ENCODE results near the gene ACTR6.
"Not testable (repeated sequence)": the region's sequence is repeated elsewhere in the genome, so short reads cannot be mapped to it uniquely, and the experiment has no call there.

Gene ACTR6

GRCh38 chr12:100219328-100220109 lies 18.9 kb downstream of the ACTR6 start:
- H3K4me3 ChIP-seq (ENCODE audit: low read length in 2 of 2), result no peak overlapping the region
- H3K4me1 ChIP-seq (ENCODE audit: control insufficient read depth, insufficient read depth, low read length), result no peaks in the 10 kb centered on the region
- H3K27ac ChIP-seq (ENCODE audit: low read length), result no peak overlapping the region
- no peak overlapping the region for H3K9ac ChIP-seq (ENCODE audit: low read length in 2 of 2)
- peaks cover 14 to 29% of the 10 kb centered on the region in 2 donors for H3K36me3 ChIP-seq (ENCODE audit: control insufficient read depth in 2 of 2, insufficient read depth in 2 of 2, low read length in 2 of 2)
- no peaks in the 10 kb centered on the region for H3K9me3 ChIP-seq (ENCODE audit: control insufficient read depth in 2 of 2, low read length in 2 of 2)
- no peaks in the 10 kb centered on the region for H3K27me3 ChIP-seq (ENCODE audit: control insufficient read depth in 1 of 2, insufficient read depth in 2 of 2, low read length in 2 of 2)

- Histone ChIP-seq H3K27ac (ENCODE audit: low read length) (no peak overlapping the region), H3K9me3 (ENCODE audit: control insufficient read depth in 2 of 2, low read length in 2 of 2) (no peaks in the 10 kb centered on the region), H3K36me3 (ENCODE audit: control insufficient read depth in 2 of 2, insufficient read depth in 2 of 2, low read length in 2 of 2) (peaks cover 15 to 33% of the 10 kb centered on the region in 2 donors), H3K27me3 (ENCODE audit: control insufficient read depth in 1 of 2, insufficient read depth in 2 of 2, low read length in 2 of 2) (no peaks in the 10 kb centered on the region), H3K4me1 (ENCODE audit: control insufficient read depth, insufficient read depth, low read length) (no peaks in the 10 kb centered on the region), H3K4me3 (ENCODE audit: low read length in 2 of 2) (no peak overlapping the region), H3K9ac (ENCODE audit: low read length in 2 of 2) (no peak overlapping the region)
These were observed 20.9 kb downstream of the ACTR6 start for GRCh38 chr12:100221523-100221922.

- H3K27ac ChIP-seq (ENCODE audit: low read length); H3K4me1 ChIP-seq (ENCODE audit: control insufficient read depth, insufficient read depth, low read length); H3K9ac ChIP-seq (ENCODE audit: low read length in 2 of 2); H3K4me3 ChIP-seq (ENCODE audit: low read length in 2 of 2); H3K27me3 ChIP-seq (ENCODE audit: control insufficient read depth in 1 of 2, insufficient read depth in 2 of 2, low read length in 2 of 2); H3K9me3 ChIP-seq (ENCODE audit: control insufficient read depth in 2 of 2, low read length in 2 of 2): not testable (repeated sequence)
- peaks cover 15 to 35% of the 10 kb centered on the region in 2 donors for H3K36me3 ChIP-seq (ENCODE audit: control insufficient read depth in 2 of 2, insufficient read depth in 2 of 2, low read length in 2 of 2)
These were observed 21.6 kb downstream of the ACTR6 start for GRCh38 chr12:100222173-100222572.

GRCh38 chr12:100225491-100225890 lies 24.9 kb downstream of the ACTR6 start:
- Histone ChIP-seq H3K36me3 (ENCODE audit: control insufficient read depth in 2 of 2, insufficient read depth in 2 of 2, low read length in 2 of 2) (peaks cover 15 to 23% of the 10 kb centered on the region in 2 donors), H3K4me3 (ENCODE audit: low read length in 2 of 2) (no peak overlapping the region), H3K27me3 (ENCODE audit: control insufficient read depth in 1 of 2, insufficient read depth in 2 of 2, low read length in 2 of 2) (no peaks in the 10 kb centered on the region), H3K9ac (ENCODE audit: low read length in 2 of 2) (no peak overlapping the region), H3K4me1 (ENCODE audit: control insufficient read depth, insufficient read depth, low read length) (no peaks in the 10 kb centered on the region), H3K9me3 (ENCODE audit: control insufficient read depth in 2 of 2, low read length in 2 of 2) (no peaks in the 10 kb centered on the region), H3K27ac (ENCODE audit: low read length) (no peak overlapping the region)

GRCh38 chr12:100229036-100229635 lies 28.5 kb downstream of the ACTR6 start:
- Histone ChIP-seq H3K27ac (ENCODE audit: low read length) (no peak overlapping the region), H3K9me3 (ENCODE audit: control insufficient read depth in 2 of 2, low read length in 2 of 2) (no peaks in the 10 kb centered on the region), H3K4me1 (ENCODE audit: control insufficient read depth, insufficient read depth, low read length) (no peaks in the 10 kb centered on the region), H3K36me3 (ENCODE audit: control insufficient read depth in 2 of 2, insufficient read depth in 2 of 2, low read length in 2 of 2) (peaks cover 5 to 10% of the 10 kb centered on the region in 2 donors), H3K9ac (ENCODE audit: low read length in 2 of 2) (no peak overlapping the region), H3K27me3 (ENCODE audit: control insufficient read depth in 1 of 2, insufficient read depth in 2 of 2, low read length in 2 of 2) (no peaks in the 10 kb centered on the region), H3K4me3 (ENCODE audit: low read length in 2 of 2) (no peak overlapping the region)

- Histone ChIP-seq H3K9ac (ENCODE audit: low read length in 2 of 2) (no peak overlapping the region), H3K9me3 (ENCODE audit: control insufficient read depth in 2 of 2, low read length in 2 of 2) (no peaks in the 10 kb centered on the region), H3K4me3 (ENCODE audit: low read length in 2 of 2) (no peak overlapping the region), H3K36me3 (ENCODE audit: control insufficient read depth in 2 of 2, insufficient read depth in 2 of 2, low read length in 2 of 2) (peaks cover 5 to 10% of the 10 kb centered on the region in 2 donors), H3K27ac (ENCODE audit: low read length) (no peak overlapping the region), H3K27me3 (ENCODE audit: control insufficient read depth in 1 of 2, insufficient read depth in 2 of 2, low read length in 2 of 2) (no peaks in the 10 kb centered on the region), H3K4me1 (ENCODE audit: control insufficient read depth, insufficient read depth, low read length) (no peaks in the 10 kb centered on the region)
These were observed 29.3 kb downstream of the ACTR6 start for GRCh38 chr12:100229876-100230275.

- H3K27ac ChIP-seq (ENCODE audit: low read length), result not testable (repeated sequence)
These were observed 31.3 kb downstream of the ACTR6 start for GRCh38 chr12:100231873-100232272.

GRCh38 chr12:100234166-100234565 lies 33.6 kb downstream of the ACTR6 start:
- no peak overlapping the region for H3K9ac ChIP-seq (ENCODE audit: low read length in 2 of 2)
- no peak overlapping the region for H3K27ac ChIP-seq (ENCODE audit: low read length)

More at GRCh38 chr12:100231873-100232272, 31.3 kb downstream of the ACTR6 start:
- not testable (repeated sequence) for H3K36me3 ChIP-seq (ENCODE audit: control insufficient read depth in 2 of 2, insufficient read depth in 2 of 2, low read length in 2 of 2); H3K9ac ChIP-seq (ENCODE audit: low read length in 2 of 2); H3K4me3 ChIP-seq (ENCODE audit: low read length in 2 of 2); H3K9me3 ChIP-seq (ENCODE audit: control insufficient read depth in 2 of 2, low read length in 2 of 2); H3K4me1 ChIP-seq (ENCODE audit: control insufficient read depth, insufficient read depth, low read length); H3K27me3 ChIP-seq (ENCODE audit: control insufficient read depth in 1 of 2, insufficient read depth in 2 of 2, low read length in 2 of 2)

GRCh38 chr12:100234591-100235304 lies 34.1 kb downstream of the ACTR6 start:
- no peak overlapping the region for H3K4me3 ChIP-seq (ENCODE audit: low read length in 2 of 2)
- H3K27ac ChIP-seq (ENCODE audit: low read length), result no peak overlapping the region

More at GRCh38 chr12:100234166-100234565, 33.6 kb downstream of the ACTR6 start:
- no peaks in the 10 kb centered on the region for H3K27me3 ChIP-seq (ENCODE audit: control insufficient read depth in 1 of 2, insufficient read depth in 2 of 2, low read length in 2 of 2)
- H3K4me3 ChIP-seq (ENCODE audit: low read length in 2 of 2), result no peak overlapping the region
- H3K9me3 ChIP-seq (ENCODE audit: control insufficient read depth in 2 of 2, low read length in 2 of 2), result no peaks in the 10 kb centered on the region
- H3K4me1 ChIP-seq (ENCODE audit: control insufficient read depth, insufficient read depth, low read length), result no peaks in the 10 kb centered on the region
- H3K36me3 ChIP-seq (ENCODE audit: control insufficient read depth in 2 of 2, insufficient read depth in 2 of 2, low read length in 2 of 2), result no peaks in the 10 kb centered on the region

GRCh38 chr12:100238801-100239200 lies 38.2 kb downstream of the ACTR6 start:
- no peaks in the 10 kb centered on the region for H3K27me3 ChIP-seq (ENCODE audit: control insufficient read depth in 1 of 2, insufficient read depth in 2 of 2, low read length in 2 of 2)
- no peaks in the 10 kb centered on the region for H3K36me3 ChIP-seq (ENCODE audit: control insufficient read depth in 2 of 2, insufficient read depth in 2 of 2, low read length in 2 of 2)
- no peaks in the 10 kb centered on the region for H3K4me1 ChIP-seq (ENCODE audit: control insufficient read depth, insufficient read depth, low read length)
- no peak overlapping the region for H3K27ac ChIP-seq (ENCODE audit: low read length)
- no peak overlapping the region for H3K9ac ChIP-seq (ENCODE audit: low read length in 2 of 2)
- no peak overlapping the region for H3K4me3 ChIP-seq (ENCODE audit: low read length in 2 of 2)
- H3K9me3 ChIP-seq (ENCODE audit: control insufficient read depth in 2 of 2, low read length in 2 of 2), result no peaks in the 10 kb centered on the region

More at GRCh38 chr12:100234591-100235304, 34.1 kb downstream of the ACTR6 start:
- Histone ChIP-seq H3K36me3 (ENCODE audit: control insufficient read depth in 2 of 2, insufficient read depth in 2 of 2, low read length in 2 of 2) (no peaks in the 10 kb centered on the region), H3K9me3 (ENCODE audit: control insufficient read depth in 2 of 2, low read length in 2 of 2) (no peaks in the 10 kb centered on the region), H3K9ac (ENCODE audit: low read length in 2 of 2) (no peak overlapping the region), H3K4me1 (ENCODE audit: control insufficient read depth, insufficient read depth, low read length) (no peaks in the 10 kb centered on the region), H3K27me3 (ENCODE audit: control insufficient read depth in 1 of 2, insufficient read depth in 2 of 2, low read length in 2 of 2) (no peaks in the 10 kb centered on the region)
